OCI-LY3 (cell line): ENCODE results near the gene SYNPO.

ENCODE experiments used
- H2AFZ ChIP-seq: fragments of 200-600, 300-600 bp; shearing (Covaris generic); 2 replicates; pipeline ENCODE4 v1.6.0; 2014; ENCODE audit warnings: antibody characterized with exemption, low read depth, low read length
- H3K27ac ChIP-seq: fragments of 200-600, 300-600 bp; sonication (generic); 2 replicates; pipeline ENCODE4 v1.5.1; 2014; ENCODE audit warnings: mild to moderate bottlenecking, low read length, moderate library complexity, mixed read lengths
- H3K27me3 ChIP-seq: fragments of 200-600, 300-600 bp; sonication (generic); 2 replicates; pipeline ENCODE4 v1.6.1; 2014; ENCODE audit warnings: low read depth, low read length, mixed read lengths
- H3K36me3 ChIP-seq: fragments of 200-600, 300-600 bp; sonication (generic); replicated peaks from 2 replicates; pipeline ENCODE3; 2014; ENCODE audit warnings: low read depth, low read length, mixed read lengths
- H3K4me1 ChIP-seq: fragments of 300-600, 200-600 bp; sonication (generic); 2 replicates; pipeline ENCODE4 v1.6.1; 2014; ENCODE audit warnings: low read length, mixed read lengths
- H3K4me2 ChIP-seq: fragments of 200-600, 300-600 bp; sonication (generic); 2 replicates; pipeline ENCODE4 v1.6.1; 2014; ENCODE audit warnings: low read length, mixed read lengths
- H3K4me3 ChIP-seq: fragments of 300-600, 200-600 bp; sonication (generic); 2 replicates; pipeline ENCODE4 v1.5.1; 2014; ENCODE audit warnings: antibody characterized with exemption, mild to moderate bottlenecking, low read length, moderate library complexity
- H3K79me2 ChIP-seq: fragments of 300-600, 200-600 bp; shearing (Covaris generic); 2 replicates; pipeline ENCODE4 v1.6.1; 2014; ENCODE audit warnings: mild to moderate bottlenecking, low read length, mixed read lengths
- H3K9ac ChIP-seq: fragments of 300-600, 200-600 bp; shearing (Covaris generic); 2 replicates; pipeline ENCODE4 v1.6.0; 2014; ENCODE audit warnings: mild to moderate bottlenecking, low read length, moderate library complexity
- H3K9me3 ChIP-seq: fragments of 200-600, 300-600 bp; shearing (Covaris generic); 2 replicates; pipeline ENCODE4 v1.6.1; 2014; ENCODE audit warnings: low read length, mixed read lengths; ENCODE audit not compliant: insufficient read depth
- H4K20me1 ChIP-seq: fragments of 200-600, 300-600 bp; sonication (generic); 2 replicates; pipeline ENCODE4 v1.6.1; 2016; ENCODE audit warnings: low read length, mixed read lengths; ENCODE audit not compliant: insufficient read depth
- EZH2phosphoT487 ChIP-seq: fragments of 200-600 bp; shearing (Covaris generic); IDR thresholded peaks from 2 replicates; pipeline ENCODE4 v1.6.1; 2018; ENCODE audit warnings: antibody characterized with exemption, mixed run types, low read depth
- TF ChIP-seq, protein P1 (sequence below): fragments of 200-600, 300-600 bp; sonication (generic); IDR thresholded peaks from 2 replicates; pipeline ENCODE4 v1.5.1; 2014; ENCODE audit warnings: antibody characterized with exemption, low read length, low read depth

Gene SYNPO

DNA sequence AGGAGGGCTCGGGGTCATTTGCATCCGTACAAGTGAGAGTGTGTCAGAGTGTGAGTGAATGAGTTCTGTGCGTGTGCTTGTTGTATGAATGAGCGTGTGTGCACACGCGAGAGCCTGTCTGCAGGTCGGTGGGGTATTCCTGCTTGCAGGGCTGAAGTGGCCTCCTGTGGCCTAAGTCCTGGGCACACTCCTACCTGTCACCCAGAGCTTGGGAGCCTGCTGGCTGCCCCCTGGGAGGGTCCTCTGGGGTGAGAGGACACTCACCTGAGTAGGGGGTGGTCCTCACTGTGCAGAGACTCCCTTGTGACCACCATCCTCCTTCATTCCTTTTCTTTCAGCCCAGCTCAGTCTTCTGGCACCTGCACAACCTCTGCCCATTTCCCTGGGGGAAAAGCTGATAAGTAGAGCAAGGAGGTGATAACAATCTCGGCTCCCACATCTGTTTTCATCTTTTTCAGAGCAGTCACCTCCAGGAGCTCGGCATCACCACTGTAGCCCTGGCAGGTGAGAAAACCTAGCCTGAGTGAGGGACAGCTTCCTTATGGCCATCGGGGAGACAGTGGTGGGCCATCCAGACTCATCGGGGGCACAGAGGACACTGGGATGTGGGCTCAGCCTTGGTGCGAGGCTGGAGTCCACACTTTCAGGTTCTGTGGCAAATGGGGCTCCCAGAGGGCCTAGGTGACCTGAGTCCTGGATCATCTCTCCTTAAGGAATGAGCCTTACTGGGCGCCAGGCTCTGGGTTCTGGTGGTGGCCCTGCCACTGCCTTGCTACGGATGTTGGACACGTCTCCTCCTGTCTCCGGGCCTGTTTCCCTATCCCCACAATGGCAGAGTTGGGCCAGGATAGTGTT, 38.7 kb upstream of the SYNPO start:
- Histone ChIP-seq H3K9me3 (no peaks in the 10 kb centered on the region), H3K4me1 (peaks cover 7% of the 10 kb centered on the region), H3K4me3 (no peak overlapping the region), H3K9ac (no peak overlapping the region), H3K27ac (no peak overlapping the region), H4K20me1 (no peaks in the 10 kb centered on the region), H3K36me3 (no peaks in the 10 kb centered on the region), H3K4me2 (no peak overlapping the region), H2AFZ (no peak overlapping the region), H3K79me2 (no peaks in the 10 kb centered on the region), H3K27me3 (no peaks in the 10 kb centered on the region)
- TF ChIP-seq, protein P1, sequence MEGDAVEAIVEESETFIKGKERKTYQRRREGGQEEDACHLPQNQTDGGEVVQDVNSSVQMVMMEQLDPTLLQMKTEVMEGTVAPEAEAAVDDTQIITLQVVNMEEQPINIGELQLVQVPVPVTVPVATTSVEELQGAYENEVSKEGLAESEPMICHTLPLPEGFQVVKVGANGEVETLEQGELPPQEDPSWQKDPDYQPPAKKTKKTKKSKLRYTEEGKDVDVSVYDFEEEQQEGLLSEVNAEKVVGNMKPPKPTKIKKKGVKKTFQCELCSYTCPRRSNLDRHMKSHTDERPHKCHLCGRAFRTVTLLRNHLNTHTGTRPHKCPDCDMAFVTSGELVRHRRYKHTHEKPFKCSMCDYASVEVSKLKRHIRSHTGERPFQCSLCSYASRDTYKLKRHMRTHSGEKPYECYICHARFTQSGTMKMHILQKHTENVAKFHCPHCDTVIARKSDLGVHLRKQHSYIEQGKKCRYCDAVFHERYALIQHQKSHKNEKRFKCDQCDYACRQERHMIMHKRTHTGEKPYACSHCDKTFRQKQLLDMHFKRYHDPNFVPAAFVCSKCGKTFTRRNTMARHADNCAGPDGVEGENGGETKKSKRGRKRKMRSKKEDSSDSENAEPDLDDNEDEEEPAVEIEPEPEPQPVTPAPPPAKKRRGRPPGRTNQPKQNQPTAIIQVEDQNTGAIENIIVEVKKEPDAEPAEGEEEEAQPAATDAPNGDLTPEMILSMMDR = no peak
- TF ChIP-seq EZH2phosphoT487 = no peak

DNA sequence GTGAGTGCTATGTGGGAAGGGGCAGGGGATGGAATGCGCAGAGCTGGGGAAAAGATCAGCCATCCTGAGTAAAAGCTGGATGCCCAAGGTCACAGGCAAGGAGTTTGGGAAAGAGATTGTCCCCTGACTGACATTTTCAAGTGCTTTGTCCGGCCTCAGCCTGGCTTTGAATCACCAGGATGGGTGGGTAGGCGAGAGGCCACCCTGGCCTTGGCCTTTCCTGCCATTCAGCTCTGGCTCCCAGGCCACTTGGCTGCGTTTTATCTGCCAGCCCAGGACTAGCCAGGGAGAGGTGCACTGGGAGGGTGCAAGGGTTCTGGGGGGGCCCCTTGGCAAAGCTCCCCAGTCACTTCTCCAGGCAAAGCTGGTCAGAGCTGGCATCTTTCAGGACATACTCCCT, 37.4 kb upstream of the SYNPO start:
- Histone ChIP-seq H4K20me1 (no peaks in the 10 kb centered on the region), H3K9me3 (no peaks in the 10 kb centered on the region), H3K36me3 (no peaks in the 10 kb centered on the region), H3K4me2 (no peak overlapping the region), H3K27me3 (no peaks in the 10 kb centered on the region), H3K27ac (no peak overlapping the region), H3K4me1 (peaks cover 7% of the 10 kb centered on the region), H3K9ac (no peak overlapping the region), H2AFZ (no peak overlapping the region), H3K4me3 (no peak overlapping the region), H3K79me2 (no peaks in the 10 kb centered on the region)
- TF ChIP-seq, protein P1 = no peak
- TF ChIP-seq EZH2phosphoT487 = no peak

DNA sequence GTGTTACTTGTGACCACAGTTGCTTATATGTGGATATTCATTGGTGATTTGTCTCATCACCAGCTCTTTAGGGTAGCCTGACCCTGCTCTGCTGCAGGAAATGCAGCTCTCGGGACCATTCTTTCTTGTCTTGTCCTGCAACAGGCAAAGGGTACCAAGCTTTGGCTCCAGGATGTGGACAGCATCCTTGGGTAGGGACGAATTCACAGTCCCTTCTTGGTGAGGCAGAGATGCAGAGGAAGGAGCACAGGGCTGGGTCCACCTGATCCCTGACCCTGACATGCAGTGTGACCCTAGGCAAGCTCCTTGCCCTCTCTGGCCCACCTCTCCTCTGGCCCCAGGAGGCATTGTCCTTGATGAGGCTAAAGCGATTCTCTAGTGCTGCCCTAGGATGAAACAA, 37.0 kb upstream of the SYNPO start:
- Histone ChIP-seq H3K4me3 (no peak overlapping the region), H3K9me3 (no peaks in the 10 kb centered on the region), H2AFZ (no peak overlapping the region), H3K79me2 (no peaks in the 10 kb centered on the region), H4K20me1 (no peaks in the 10 kb centered on the region), H3K27me3 (no peaks in the 10 kb centered on the region), H3K27ac (no peak overlapping the region), H3K4me2 (no peak overlapping the region), H3K36me3 (no peaks in the 10 kb centered on the region), H3K9ac (no peak overlapping the region), H3K4me1 (peaks cover 7% of the 10 kb centered on the region)
- no peak for TF ChIP-seq EZH2phosphoT487
- TF ChIP-seq, protein P1 = no peak

DNA sequence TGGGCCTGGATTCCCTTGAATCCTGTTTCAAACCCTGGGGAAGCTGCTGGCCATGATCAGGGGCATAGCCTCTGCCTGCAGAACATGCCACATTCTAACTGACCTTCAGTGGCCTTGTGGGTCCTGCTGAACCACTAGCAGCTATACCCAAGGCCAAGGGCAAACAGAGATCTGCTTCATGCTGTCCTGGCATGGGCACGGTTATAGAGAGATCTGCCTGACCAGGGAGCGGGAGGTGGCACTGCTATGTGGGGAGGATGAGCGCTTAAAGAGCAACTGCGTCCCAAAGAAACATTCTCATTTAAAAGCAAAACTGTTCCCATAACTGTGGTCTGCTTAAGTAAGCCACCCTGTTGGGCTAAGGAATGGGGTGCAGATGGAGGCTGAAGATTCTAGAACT, 36.5 kb upstream of the SYNPO start:
- H3K9ac ChIP-seq = no peak overlapping the region
- no peak overlapping the region for H3K4me2 ChIP-seq
- no peak for TF ChIP-seq EZH2phosphoT487
- TF ChIP-seq, protein P1 = no peak
- no peak overlapping the region for H2AFZ ChIP-seq
- H4K20me1 ChIP-seq = no peaks in the 10 kb centered on the region
- H3K27ac ChIP-seq = no peak overlapping the region
- no peak overlapping the region for H3K4me3 ChIP-seq
- no peaks in the 10 kb centered on the region for H3K9me3 ChIP-seq
- H3K27me3 ChIP-seq = no peaks in the 10 kb centered on the region
- no peaks in the 10 kb centered on the region for H3K36me3 ChIP-seq
- H3K79me2 ChIP-seq = no peaks in the 10 kb centered on the region
- H3K4me1 ChIP-seq = peaks cover 7% of the 10 kb centered on the region
